ENCODE measurements around the gene SERAC1.
"Not testable (repeated sequence)": the region's sequence is repeated elsewhere in the genome, so short reads cannot be mapped to it uniquely, and the experiment has no call there.

Gene SERAC1

DNA sequence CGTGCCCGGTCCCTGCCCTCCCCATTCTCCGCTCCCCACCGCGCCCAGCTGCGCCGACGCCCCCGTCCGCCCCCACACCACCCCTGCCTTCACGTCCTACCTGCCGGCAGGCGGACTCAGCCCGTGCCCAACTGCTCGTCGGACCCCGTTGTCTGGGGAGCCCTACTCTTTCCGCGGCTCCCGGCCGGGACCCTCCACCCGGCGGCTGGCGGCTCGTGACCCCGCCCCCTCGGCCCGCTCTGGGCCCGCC lies at the start of gene SERAC1:
Gene SERAC1 (minus strand): TSS at position 223 of the 250 bp plus-strand sequence. CDS start 9,899 bp downstream, outside the sequence.
- H3K4me2 ChIP-seq = peak within 1 kb of the TSS; percentile 68

DNA sequence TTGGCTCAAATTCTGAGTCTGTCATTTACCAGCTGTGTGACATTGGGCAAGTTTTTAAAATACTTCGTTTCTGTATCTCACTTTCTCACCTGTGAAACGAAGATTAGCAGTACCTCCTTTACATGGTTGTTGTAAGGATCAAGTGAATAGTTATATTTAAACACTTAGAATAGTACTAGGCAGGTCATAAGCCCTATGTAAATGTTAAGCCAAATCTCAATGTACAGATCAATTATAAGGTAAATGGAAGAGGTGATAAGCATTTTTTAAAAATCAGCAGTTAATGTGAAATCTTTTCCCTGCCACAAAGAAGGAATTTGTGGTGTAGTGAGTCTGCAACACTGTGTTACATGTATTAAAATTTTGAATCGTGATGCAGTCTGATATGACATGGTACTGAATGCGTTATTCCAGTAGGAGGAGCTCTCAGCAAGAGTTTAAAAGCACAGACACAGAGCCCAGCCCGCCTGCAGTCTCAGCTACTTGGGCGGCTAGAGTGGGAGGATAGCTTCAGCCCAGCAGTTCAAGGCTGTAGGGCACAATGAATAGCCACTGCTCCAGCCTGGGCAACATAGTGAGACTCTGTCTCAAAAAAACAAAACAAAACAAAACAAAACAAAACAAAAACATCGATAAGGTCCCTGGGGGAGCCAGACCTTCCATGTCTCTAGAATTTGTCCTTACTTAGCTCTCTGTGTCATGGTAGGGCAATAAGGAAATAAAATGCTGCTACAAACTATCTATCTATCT lies 46.0 kb upstream of the SERAC1 start:
- no peak overlapping the region for H3K4me2 ChIP-seq
- no peaks in the 10 kb centered on the region for H3K27me3 ChIP-seq (ENCODE audit: insufficient read depth, low read depth)
- H3K9ac ChIP-seq = no peak overlapping the region
- no peak overlapping the region for H3K4me3 ChIP-seq (IDR thresholded peaks at IDR 0.05; ENCODE audit: insufficient read depth, low read depth, low read length)
- peak; percentile 83 for TF ChIP-seq CTCF (conservative IDR thresholded peaks at IDR 0.05; ENCODE audit: low read depth, low read length)
- H2AFZ ChIP-seq (ENCODE audit: low read depth) = peak overlapping the region; percentile 20; the same call in 1 of the 2 replicates
- H3K27ac ChIP-seq = no peak overlapping the region
- no peaks in the 10 kb centered on the region for H3K79me2 ChIP-seq (ENCODE audit: insufficient read depth, low read depth)
- H3K36me3 ChIP-seq (ENCODE audit: insufficient read depth) = no peaks in the 10 kb centered on the region
- peaks cover 8% of the 10 kb centered on the region for H3K4me1 ChIP-seq (ENCODE audit: low read depth, poor library complexity, severe bottlenecking)
- H4K20me1 ChIP-seq (ENCODE audit: insufficient read depth) = no peaks in the 10 kb centered on the region

More for the DNA sequence above, at the start of gene SERAC1:
- H3K4me3 ChIP-seq (IDR thresholded peaks at IDR 0.05; ENCODE audit: insufficient read depth, low read depth, low read length) = no peak within 1 kb of the TSS
- H3K36me3 ChIP-seq (ENCODE audit: insufficient read depth) = no peaks in the 10 kb centered on the region
- no peaks in the 10 kb centered on the region for H4K20me1 ChIP-seq (ENCODE audit: insufficient read depth)
- no peak for TF ChIP-seq CTCF (conservative IDR thresholded peaks at IDR 0.05; ENCODE audit: low read depth, low read length)
- peak within 1 kb of the TSS; percentile 67 for H3K9ac ChIP-seq
- H2AFZ ChIP-seq (ENCODE audit: low read depth) = peak within 1 kb of the TSS; percentile 82
- H3K4me1 ChIP-seq (ENCODE audit: low read depth, poor library complexity, severe bottlenecking) = peaks cover 10% of the 10 kb centered on the region
- peak within 1 kb of the TSS; percentile 71 for H3K27ac ChIP-seq
- H3K27me3 ChIP-seq (ENCODE audit: insufficient read depth, low read depth) = no peaks in the 10 kb centered on the region
- H3K79me2 ChIP-seq (ENCODE audit: insufficient read depth, low read depth) = no peaks in the 10 kb centered on the region

GRCh38 chr6:158211273-158212055 lies 43.4 kb upstream of the SERAC1 start:
- H3K79me2 ChIP-seq (ENCODE audit: insufficient read depth, low read depth) = no peaks in the 10 kb centered on the region
- TF ChIP-seq CTCF (conservative IDR thresholded peaks at IDR 0.05; ENCODE audit: low read depth, low read length) = no peak
- H3K9ac ChIP-seq = no peak overlapping the region
- H3K4me1 ChIP-seq (ENCODE audit: low read depth, poor library complexity, severe bottlenecking) = peaks cover 30% of the 10 kb centered on the region
- H2AFZ ChIP-seq (ENCODE audit: low read depth) = no peak overlapping the region
- H3K4me3 ChIP-seq (IDR thresholded peaks at IDR 0.05; ENCODE audit: insufficient read depth, low read depth, low read length) = no peak overlapping the region
- H3K36me3 ChIP-seq (ENCODE audit: insufficient read depth) = no peaks in the 10 kb centered on the region
- no peaks in the 10 kb centered on the region for H3K27me3 ChIP-seq (ENCODE audit: insufficient read depth, low read depth)
- H3K27ac ChIP-seq = no peak overlapping the region
- H4K20me1 ChIP-seq (ENCODE audit: insufficient read depth) = no peaks in the 10 kb centered on the region
- H3K4me2 ChIP-seq = no peak overlapping the region

DNA sequence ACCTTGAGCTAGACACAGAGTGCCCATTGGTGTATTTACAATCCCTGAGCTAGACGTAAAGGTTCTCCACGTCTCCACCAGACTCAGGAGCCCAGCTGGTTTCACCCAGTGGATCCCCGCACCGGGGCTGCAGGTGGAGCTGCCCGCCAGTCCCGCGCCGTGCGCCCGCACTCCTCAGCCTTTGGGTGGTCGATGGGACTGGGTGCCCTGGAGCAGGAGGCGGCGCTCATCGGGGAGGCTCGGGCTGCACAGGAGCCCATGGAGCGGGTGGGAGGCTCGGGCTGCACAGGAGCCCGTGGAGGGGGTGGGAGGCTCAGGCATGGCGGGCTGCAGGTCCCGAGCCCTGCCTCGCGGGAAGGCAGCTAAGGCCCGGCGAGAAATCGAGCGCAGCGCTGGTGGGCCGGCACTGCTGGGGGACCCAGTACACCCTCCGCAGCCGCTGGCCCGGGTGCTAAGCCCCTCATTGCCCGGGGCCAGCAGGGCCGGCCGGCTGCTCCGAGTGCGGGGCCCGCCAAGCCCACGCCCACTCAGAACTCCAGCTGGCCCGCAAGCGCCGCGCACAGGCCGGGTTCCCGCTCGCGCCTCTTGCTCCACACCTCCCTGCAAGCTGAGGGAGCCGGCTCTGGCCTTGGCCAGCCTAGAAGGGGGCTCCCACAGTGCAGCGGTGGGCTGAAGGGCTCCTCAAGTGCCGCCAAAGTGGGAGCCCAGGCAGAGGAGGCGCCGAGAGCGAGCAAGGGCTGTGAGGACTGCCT lies 41.7 kb upstream of the SERAC1 start:
- not testable (repeated sequence) for H3K36me3 ChIP-seq (ENCODE audit: insufficient read depth); H4K20me1 ChIP-seq (ENCODE audit: insufficient read depth); H3K79me2 ChIP-seq (ENCODE audit: insufficient read depth, low read depth); H3K27me3 ChIP-seq (ENCODE audit: insufficient read depth, low read depth); H2AFZ ChIP-seq (ENCODE audit: low read depth); H3K4me3 ChIP-seq (IDR thresholded peaks at IDR 0.05; ENCODE audit: insufficient read depth, low read depth, low read length); H3K4me2 ChIP-seq; H3K9ac ChIP-seq; H3K27ac ChIP-seq
- peaks cover 44% of the 10 kb centered on the region for H3K4me1 ChIP-seq (ENCODE audit: low read depth, poor library complexity, severe bottlenecking)

DNA sequence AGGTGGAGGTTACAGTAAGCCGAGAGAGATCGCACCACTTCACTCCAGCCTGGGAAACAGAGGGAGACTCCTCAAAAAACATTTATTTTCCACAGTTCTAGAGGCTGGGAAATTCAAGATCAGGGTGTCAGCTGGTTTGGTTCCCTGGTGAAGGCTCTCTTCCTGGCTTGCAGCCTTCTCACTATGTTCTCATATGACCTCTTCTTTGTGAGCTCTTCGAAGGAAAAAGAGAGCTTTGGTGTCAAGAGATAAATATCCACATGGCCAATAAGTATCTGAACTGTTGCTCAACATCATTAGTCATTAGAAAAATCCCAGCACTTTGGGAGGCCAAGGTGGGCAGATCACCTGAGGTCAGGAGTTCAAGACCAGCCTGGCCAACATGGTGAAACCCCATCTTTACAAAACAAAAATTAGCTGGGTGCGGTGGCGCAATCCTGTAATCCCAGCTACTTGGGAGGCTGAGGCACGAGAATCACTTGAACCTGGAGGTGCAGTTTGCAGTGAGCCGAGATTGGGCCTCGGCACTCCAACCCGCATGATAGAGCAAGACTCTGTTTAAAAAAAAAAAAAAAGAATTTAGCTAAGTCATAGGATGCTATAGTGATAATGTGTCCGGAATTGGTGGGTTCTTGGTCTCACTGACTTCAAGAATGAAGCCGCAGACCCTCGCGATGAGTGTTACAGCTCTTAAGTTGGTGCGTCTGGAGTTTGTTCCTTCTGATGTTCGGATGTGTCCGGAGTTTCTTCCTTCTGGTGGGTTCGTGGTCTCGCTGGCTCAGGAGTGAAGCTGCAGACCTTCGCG lies 40.4 kb upstream of the SERAC1 start:
- peak overlapping the region; percentile 33; the same call in 1 of the 2 replicates for H2AFZ ChIP-seq (ENCODE audit: low read depth)
- not testable (repeated sequence) for H3K4me3 ChIP-seq (IDR thresholded peaks at IDR 0.05; ENCODE audit: insufficient read depth, low read depth, low read length)
- peak overlapping the region; percentile 53; the same call in 1 of the 2 replicates for H3K27ac ChIP-seq

More for the DNA sequence above, 40.4 kb upstream of the SERAC1 start:
- not testable (repeated sequence) for H3K27me3 ChIP-seq (ENCODE audit: insufficient read depth, low read depth); H3K36me3 ChIP-seq (ENCODE audit: insufficient read depth); H3K79me2 ChIP-seq (ENCODE audit: insufficient read depth, low read depth); H4K20me1 ChIP-seq (ENCODE audit: insufficient read depth); H3K9ac ChIP-seq
- peaks cover 48% of the 10 kb centered on the region for H3K4me1 ChIP-seq (ENCODE audit: low read depth, poor library complexity, severe bottlenecking)
- peak overlapping the region; percentile 61; the same call in 1 of the 2 replicates for H3K4me2 ChIP-seq

All from KMS-11 (cell line).